GM19397 (cell line): ENCODE measurements around the gene KCNT1.

Experiments
- ATAC-seq: cut with Tn5 transposase; IDR thresholded peaks from one replicate; pipeline ENCODE4 v1.9.1; 2021; ENCODE audit warnings: mild to moderate bottlenecking, moderate library complexity; ENCODE audit not compliant: unreplicated experiment

KCNT1 gene

GRCh38 chr9:135724186-135724787 is 22.3 kb downstream of the KCNT1 start:
- no peak for ATAC-seq

- ATAC-seq: no peak
These were observed 24.3 kb downstream of the KCNT1 start for GRCh38 chr9:135726138-135726853.

GRCh38 chr9:135727257-135727875 is 25.4 kb downstream of the KCNT1 start:
- no peak for ATAC-seq

- no peak for ATAC-seq
These were observed 26.6 kb downstream of the KCNT1 start for GRCh38 chr9:135728436-135729110.

- ATAC-seq: no peak
These were observed 27.5 kb downstream of the KCNT1 start for GRCh38 chr9:135729480-135729879.

GRCh38 chr9:135731454-135731853 is 29.5 kb downstream of the KCNT1 start:
- ATAC-seq: no peak

GRCh38 chr9:135732569-135733257 is 30.7 kb downstream of the KCNT1 start:
- ATAC-seq: no peak

- ATAC-seq: no peak
These were observed 32.7 kb downstream of the KCNT1 start for GRCh38 chr9:135734616-135735144.

GRCh38 chr9:135736272-135736978 is 34.4 kb downstream of the KCNT1 start:
- ATAC-seq: no peak

GRCh38 chr9:135736979-135737839 is 35.2 kb downstream of the KCNT1 start:
- ATAC-seq: no peak

- ATAC-seq: no peak
These were observed 36.0 kb downstream of the KCNT1 start for GRCh38 chr9:135737840-135738521.

GRCh38 chr9:135739271-135740220 is 37.6 kb downstream of the KCNT1 start:
- ATAC-seq: no peak

- ATAC-seq: no peak
These were observed 39.6 kb downstream of the KCNT1 start for GRCh38 chr9:135741276-135742219.

GRCh38 chr9:135743021-135743420 is 41.0 kb downstream of the KCNT1 start:
- no peak for ATAC-seq

- no peak for ATAC-seq
These were observed 41.8 kb downstream of the KCNT1 start for GRCh38 chr9:135743546-135744332.
